H1 (cell line): ENCODE data around the gene RESP18.

Experiments
- FOSL1 ChIP-seq: IDR thresholded peaks from 2 replicates; pipeline ENCODE4 v1.6.1; 2011; ENCODE audit warnings: mild to moderate bottlenecking, low read depth, low read length, moderate library complexity; ENCODE audit not compliant: insufficient read depth
- SP1 ChIP-seq: IDR thresholded peaks from 2 replicates; pipeline ENCODE4 v1.6.1; 2011; ENCODE audit warnings: low read depth, low read length
- TF ChIP-seq, protein P1 (sequence below), 3 experiments: IDR thresholded peaks; 1 replicate in 2 of 3; 2 replicates in 1 of 3; pipeline versions ENCODE4 v1.5.1 to v1.6.1; 2011; ENCODE audit warnings: low read length in 3 of 3, mild to moderate bottlenecking in 3 of 3, inconsistent platforms in 2 of 3, low read depth in 1 of 3, moderate library complexity in 1 of 3; ENCODE audit not compliant: insufficient read depth in 1 of 3; ENCODE audit errors: control extremely low read depth in 1 of 3

DNA sequence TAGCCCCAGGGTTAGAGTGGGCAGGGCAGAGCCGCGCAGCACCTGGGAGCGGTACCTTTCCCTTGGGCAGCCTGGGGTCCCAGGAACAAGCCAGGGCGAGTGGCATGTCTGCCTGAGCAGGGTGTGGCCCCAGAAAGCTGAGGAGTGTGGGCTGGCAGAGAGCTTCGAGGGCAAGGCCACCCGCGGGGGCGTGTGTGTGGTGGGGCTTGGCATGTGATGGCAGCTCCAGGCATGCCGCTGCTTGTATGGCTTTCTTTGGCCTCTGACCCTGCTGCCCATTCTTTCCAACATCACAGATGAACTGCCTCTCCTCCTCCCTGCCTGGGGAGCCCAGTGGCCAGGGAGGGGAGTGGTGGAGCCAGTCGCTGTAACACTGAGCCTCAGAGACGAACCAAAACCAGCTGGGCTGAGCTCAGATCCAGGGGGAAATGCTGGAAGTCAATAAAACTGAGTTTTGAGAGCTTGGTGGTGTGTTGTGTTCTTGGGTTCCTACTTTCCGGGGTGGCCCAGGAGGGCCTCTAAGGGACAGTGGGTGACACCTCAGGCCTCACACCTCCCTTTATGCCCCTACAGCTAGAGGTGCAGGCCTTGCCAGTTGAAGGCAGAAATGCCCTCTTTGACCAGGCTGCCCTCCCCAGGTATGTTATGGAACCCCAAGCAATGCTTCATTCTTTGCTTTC lies 46.0 kb downstream of the RESP18 start:
- TF ChIP-seq, protein P1, sequence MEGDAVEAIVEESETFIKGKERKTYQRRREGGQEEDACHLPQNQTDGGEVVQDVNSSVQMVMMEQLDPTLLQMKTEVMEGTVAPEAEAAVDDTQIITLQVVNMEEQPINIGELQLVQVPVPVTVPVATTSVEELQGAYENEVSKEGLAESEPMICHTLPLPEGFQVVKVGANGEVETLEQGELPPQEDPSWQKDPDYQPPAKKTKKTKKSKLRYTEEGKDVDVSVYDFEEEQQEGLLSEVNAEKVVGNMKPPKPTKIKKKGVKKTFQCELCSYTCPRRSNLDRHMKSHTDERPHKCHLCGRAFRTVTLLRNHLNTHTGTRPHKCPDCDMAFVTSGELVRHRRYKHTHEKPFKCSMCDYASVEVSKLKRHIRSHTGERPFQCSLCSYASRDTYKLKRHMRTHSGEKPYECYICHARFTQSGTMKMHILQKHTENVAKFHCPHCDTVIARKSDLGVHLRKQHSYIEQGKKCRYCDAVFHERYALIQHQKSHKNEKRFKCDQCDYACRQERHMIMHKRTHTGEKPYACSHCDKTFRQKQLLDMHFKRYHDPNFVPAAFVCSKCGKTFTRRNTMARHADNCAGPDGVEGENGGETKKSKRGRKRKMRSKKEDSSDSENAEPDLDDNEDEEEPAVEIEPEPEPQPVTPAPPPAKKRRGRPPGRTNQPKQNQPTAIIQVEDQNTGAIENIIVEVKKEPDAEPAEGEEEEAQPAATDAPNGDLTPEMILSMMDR (IDR thresholded peaks at IDR 0.05; ENCODE audit: control extremely low read depth in 1 of 3, insufficient read depth in 1 of 3, low read depth in 1 of 3, low read length in 3 of 3), result no peak
- TF ChIP-seq SP1, result no peak
- TF ChIP-seq FOSL1, result no peak
